A549 (cell line): ENCODE results near the gene CAAP1. TPM values are rescaled to one million over a fixed set of nuclear protein-coding genes. Genes with fewer than 3 reads are reported as not detected.

Experiments used
- ATAC-seq, 2 experiments: fragments of 200-7000 bp in 1 of 2; fragments of >200 bp in 1 of 2; cut with Nextera tagmentation in 1 of 2; cut with Tn5 transposase in 1 of 2; 3 replicates each; pipeline versions ENCODE4 v1.8.0 to v1.9.1; 2018 to 2020; ENCODE audit warnings: mild to moderate bottlenecking in 1 of 2, moderate library complexity in 1 of 2
- CTCF ChIA-PET: fragments of 300-600 bp; sonication (Branson Sonifier 250); formaldehyde crosslinking; extraction: SDS; loops from one replicate; lab custom pipeline; 2021; ENCODE audit warnings: antibody characterized with exemption, inconsistent platforms; lab: Yijun Ruan, JAX
- POLR2A ChIA-PET: fragments of 350-600 bp; formaldehyde crosslinking; extraction: SDS; loops from one replicate; lab custom pipeline; 2021; ENCODE audit warnings: antibody characterized with exemption, inconsistent platforms; lab: Yijun Ruan, JAX
- DNase-seq, 2 experiments: peaks; one replicate each; pipeline versions ENCODE4 v3.0.0 to v3.0.0-alpha.2; 2011 to 2016; ENCODE audit warnings: low read depth in 1 of 2, low spot score in 1 of 2
- FAIRE-seq: peaks from 2 replicates; lab custom pipeline; 2011; peaks lifted over from hg19 to GRCh38; lab: Jason Lieb, UNC
- H3K27ac ChIP-seq, 2 experiments: fragments of >200 bp; sonication (Bioruptor Twin); formaldehyde crosslinking; 3 replicates each; pipeline ENCODE4 v1.5.1; 2016 to 2017
- H3K4me1 ChIP-seq: fragments of >200 bp; sonication (Bioruptor Twin); formaldehyde crosslinking; 3 replicates; pipeline ENCODE4 v1.6.1; 2016
- H3K4me2 ChIP-seq: fragments of >200 bp; sonication (Bioruptor Twin); formaldehyde crosslinking; 3 replicates; pipeline ENCODE4 v1.6.1; 2016
- H3K4me3 ChIP-seq: fragments of >200 bp; sonication (Bioruptor Twin); formaldehyde crosslinking; 3 replicates; pipeline ENCODE4 v1.5.1; 2016
- H3K9me3 ChIP-seq: fragments of >200 bp; sonication (Bioruptor Twin); formaldehyde crosslinking; 3 replicates; pipeline ENCODE4 v1.6.1; 2016
- BHLHE40 ChIP-seq: IDR thresholded peaks from 2 replicates; pipeline ENCODE4 v1.6.1; 2012; ENCODE audit warnings: low read depth, low read length, inconsistent platforms
- CBX2 ChIP-seq: fragments of 200-600 bp; sonication (generic); IDR thresholded peaks from 2 replicates; pipeline ENCODE4 v1.6.1; 2016; ENCODE audit warnings: low read depth, mild to moderate bottlenecking, borderline replicate concordance
- CBX8 ChIP-seq: fragments of 200-600 bp; sonication (generic); IDR thresholded peaks from 2 replicates; pipeline ENCODE4 v1.6.1; 2016
- CEBPB ChIP-seq, 2 experiments: fragments of >200 bp in 1 of 2; sonication (Bioruptor Twin) in 1 of 2; formaldehyde crosslinking in 1 of 2; IDR thresholded peaks; 2 replicates each; pipeline ENCODE4 v1.6.1; 2012 to 2016
- CHD4 ChIP-seq: fragments of 200-600 bp; sonication (generic); IDR thresholded peaks from 2 replicates; pipeline ENCODE4 v1.6.1; 2016; ENCODE audit warnings: antibody characterized with exemption, mild to moderate bottlenecking, borderline replicate concordance
- CTCF ChIP-seq: fragments of >200 bp; sonication (Bioruptor Twin); formaldehyde crosslinking; IDR thresholded peaks from 3 replicates; pipeline ENCODE4 v1.5.1; 2016
- EHF ChIP-seq: fragments of 250-450 bp; sonication (Bioruptor Pico); IDR thresholded peaks from 2 replicates; pipeline ENCODE4 v1.5.0; 2020; ENCODE audit warnings: mild to moderate bottlenecking
- ESRRA ChIP-seq: fragments of 150-350 bp; IDR thresholded peaks from 2 replicates; pipeline ENCODE4 v1.6.1; 2014; ENCODE audit warnings: mild to moderate bottlenecking, low read length, borderline replicate concordance
- HDAC2 ChIP-seq: fragments of 200-600 bp; sonication (generic); IDR thresholded peaks from 2 replicates; pipeline ENCODE4 v1.6.1; 2016
- JUN ChIP-seq, 2 experiments: fragments of >200 bp; sonication (Bioruptor Twin); formaldehyde crosslinking; IDR thresholded peaks; 2 replicates in 1 of 2; 3 replicates in 1 of 2; pipeline ENCODE4 v1.6.1; 2016 to 2017
- MAFK ChIP-seq: fragments of 450-650 bp; IDR thresholded peaks from 2 replicates; pipeline ENCODE4 v1.6.1; 2014; ENCODE audit not compliant: partially characterized antibody
- MAX ChIP-seq: IDR thresholded peaks from 2 replicates; pipeline ENCODE4 v1.6.1; 2012
- NFE2L2 ChIP-seq: fragments of 150-350 bp; conservative IDR thresholded peaks from 2 replicates; pipeline ENCODE4 v1.6.1; 2014; ENCODE audit warnings: low read length
- NPAS2 ChIP-seq: fragments of 250-450 bp; sonication (Bioruptor Pico); IDR thresholded peaks from 2 replicates; pipeline ENCODE4 v1.8.0; 2022; ENCODE audit warnings: mild to moderate bottlenecking, moderate library complexity, borderline replicate concordance
- RFX5 ChIP-seq: fragments of 450-650 bp; IDR thresholded peaks from 2 replicates; pipeline ENCODE4 v1.7.1; 2014; ENCODE audit warnings: antibody characterized with exemption, mild to moderate bottlenecking, moderate library complexity
- TFCP2L1 ChIP-seq: fragments of 250-450 bp; sonication (Bioruptor Pico); IDR thresholded peaks from 2 replicates; pipeline ENCODE4 v1.5.0; 2021; ENCODE audit warnings: mild to moderate bottlenecking
- USF2 ChIP-seq: fragments of 450-650 bp; IDR thresholded peaks from 2 replicates; pipeline ENCODE4 v1.6.1; 2014; ENCODE audit warnings: antibody characterized with exemption
- ZC3H11A ChIP-seq: fragments of 450-650 bp; IDR thresholded peaks from 2 replicates; pipeline ENCODE4 v1.6.1; 2014; ENCODE audit warnings: antibody characterized with exemption, mild to moderate bottlenecking
- ZSCAN20 ChIP-seq: fragments of 250-450 bp; sonication (Bioruptor Pico); IDR thresholded peaks from 2 replicates; pipeline ENCODE4 v1.8.0; 2022; ENCODE audit warnings: mild to moderate bottlenecking, moderate library complexity
- WGBS: methylation state at CpG from one replicate; pipeline ENCODE4 v1.1.6; 2017; ENCODE audit errors: missing lambda C conversion rate; 5-methylcytosine and 5-hydroxymethylcytosine counted together
- polyA plus RNA-seq, 4 experiments: library from polyadenylated mRNA; depleted of rRNA in 3 of 4; stranded (reverse); fragments of >200 nt; fragmentation: RNase III in 1 of 4; extraction: RNeasy Plus Mini Kit Qiagen cat#74134 plus additional on column Dnase treatment in 1 of 4; gene quantifications; 2 replicates in 3 of 4; 3 replicates in 1 of 4; pipeline ENCODE4 v1.2.3, GENCODE V29; 2011 to 2017
- TF ChIP-seq, protein P1 (sequence below): fragments of 250-450 bp; sonication (Bioruptor Pico); IDR thresholded peaks from 2 replicates; pipeline ENCODE4 v1.5.0; 2020; ENCODE audit warnings: low read depth, mild to moderate bottlenecking, moderate library complexity

The CAAP1 gene
- polyA plus RNA-seq, 2 of the 4 experiments (the other 2 are of a cell fraction): 23.7 to 32.8 TPM

GRCh38 chr9:26937816-26938371, 45.3 kb upstream of the CAAP1 start:
- FAIRE-seq: no peak
- Histone ChIP-seq H3K4me2 (no peak overlapping the region), H3K4me1 (peaks cover 13% of the 10 kb centered on the region; the same call in 2 of the 3 replicates), H3K9me3 (peaks cover 11% of the 10 kb centered on the region), H3K27ac (no peak overlapping the region), H3K4me3 (no peak overlapping the region)
- 90% methylated on average over 3 of the region's 3 CpGs for WGBS
- ChIA-PET POLR2A (no interaction called here), CTCF (no interaction called here)
- ATAC-seq: no peak
- no peak for DNase-seq
- TF ChIP-seq BHLHE40 (no peak), ZC3H11A (no peak), USF2 (no peak), HDAC2 (no peak), RFX5 (no peak), MAX (no peak), MAFK (no peak)

DNA sequence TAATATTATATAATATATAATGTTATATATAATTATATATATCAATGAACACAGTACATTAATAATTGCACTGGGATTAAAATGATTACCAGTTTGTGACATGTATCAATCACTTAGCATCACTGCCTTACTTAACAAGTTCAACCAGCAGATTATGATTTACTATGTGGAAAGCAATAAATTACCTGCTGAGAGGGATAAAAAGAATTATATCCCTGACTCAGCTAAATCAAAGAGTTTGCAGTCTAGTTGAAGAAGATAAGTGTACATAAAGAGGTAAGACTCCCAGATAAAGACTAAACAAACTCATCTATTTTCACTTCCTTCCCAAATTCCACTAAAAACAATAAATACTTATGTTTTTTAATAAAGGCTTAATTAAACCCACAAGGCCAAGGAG, 43.2 kb upstream of the CAAP1 start:
- Histone ChIP-seq H3K4me1 (peaks cover 13% of the 10 kb centered on the region; the same call in 2 of the 3 replicates), H3K9me3 (peaks cover 11% of the 10 kb centered on the region), H3K4me2 (peak overlapping the region; percentile 8; the same call in 1 of the 3 replicates), H3K4me3 (no peak overlapping the region), H3K27ac (peak overlapping the region; percentile 21 to 51; a peak in 2 of 6 replicates)
- CTCF ChIA-PET: interaction anchor here (0.6 to 1.9 kb wide), 4 partner anchors 39 to 1473 kb away, joined by 3 to 5 read pairs (median 4); partner anchors contain the start of gene CAAP1
- DNase-seq: no peak
- POLR2A ChIA-PET: no interaction called here
- no peak for ATAC-seq
- no peak for FAIRE-seq
- TF ChIP-seq EHF (CRISPR knock-in tag) (no peak), MAFK (peak; percentile 91)

DNA sequence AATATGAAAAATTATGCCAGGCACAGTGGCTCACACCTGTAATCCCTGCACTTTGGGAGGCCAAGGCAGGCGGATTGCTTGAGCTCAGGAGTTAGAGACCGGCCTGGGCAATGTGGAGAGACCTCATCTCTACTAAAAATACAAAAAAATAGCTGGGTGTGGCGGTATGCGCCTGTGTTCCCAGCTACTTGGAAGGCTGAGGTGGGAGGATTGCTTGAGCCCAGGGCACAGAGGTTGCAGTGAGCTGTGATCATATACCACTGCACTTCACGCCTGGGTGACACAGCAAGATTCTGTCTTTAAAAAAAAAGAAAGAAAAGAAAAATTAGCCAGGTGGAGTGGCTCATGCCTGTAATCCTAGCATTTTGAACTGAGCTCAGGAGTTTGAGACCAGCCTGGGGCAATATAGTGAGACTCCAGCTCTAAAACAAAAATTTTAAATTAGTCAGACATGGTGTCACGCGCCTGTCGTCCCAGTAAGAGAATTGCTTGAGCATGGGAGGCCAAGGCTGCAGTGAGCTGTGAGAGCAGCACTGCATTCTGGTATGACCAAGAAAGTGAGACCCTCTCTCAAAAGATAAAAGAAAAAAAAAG, 36.4 kb upstream of the CAAP1 start:
- H3K9me3 ChIP-seq: no peaks in the 10 kb centered on the region
- POLR2A ChIA-PET: interaction anchor here (1.5 kb wide), 1 partner anchor 37 kb away, joined by 5 read pairs; the partner anchor contains the start of gene CAAP1
- no peak overlapping the region for H3K4me3 ChIP-seq
- CTCF ChIA-PET: interaction anchor here (1.2 to 1.7 kb wide), 3 partner anchors 17 to 47 kb away, joined by 3 to 5 read pairs (median 3); no protein-coding TSS in a partner anchor
- no peak for DNase-seq
- H3K4me1 ChIP-seq: no peaks in the 10 kb centered on the region
- WGBS: 97% methylated on average over 8 of the region's 8 CpGs
- ATAC-seq: no peak
- no peak overlapping the region for H3K27ac ChIP-seq
- FAIRE-seq: no peak
- no peak for TF ChIP-seq CEBPB (IDR thresholded peaks at IDR 0.05)
- TF ChIP-seq ZC3H11A: no peak
- TF ChIP-seq ZSCAN20 (CRISPR knock-in tag): no peak
- no peak for TF ChIP-seq CBX2
- TF ChIP-seq CTCF: no peak
- TF ChIP-seq JUN (IDR thresholded peaks at IDR 0.05): no peak
- TF ChIP-seq, protein P1, sequence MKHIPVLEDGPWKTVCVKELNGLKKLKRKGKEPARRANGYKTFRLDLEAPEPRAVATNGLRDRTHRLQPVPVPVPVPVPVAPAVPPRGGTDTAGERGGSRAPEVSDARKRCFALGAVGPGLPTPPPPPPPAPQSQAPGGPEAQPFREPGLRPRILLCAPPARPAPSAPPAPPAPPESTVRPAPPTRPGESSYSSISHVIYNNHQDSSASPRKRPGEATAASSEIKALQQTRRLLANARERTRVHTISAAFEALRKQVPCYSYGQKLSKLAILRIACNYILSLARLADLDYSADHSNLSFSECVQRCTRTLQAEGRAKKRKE: no peak
- TF ChIP-seq CHD4: no peak
- no peak for TF ChIP-seq NPAS2 (CRISPR knock-in tag)
- TF ChIP-seq CBX8: no peak
- TF ChIP-seq TFCP2L1 (CRISPR knock-in tag): no peak
- no peak for TF ChIP-seq NFE2L2
- TF ChIP-seq ESRRA: no peak
- H3K4me2 ChIP-seq: no peak overlapping the region
